Right ventricle myocardium superior (tissue), 1 donor: ENCODE data around the gene SRCAP. TPM values are rescaled to one million over a fixed set of nuclear protein-coding genes. Genes with fewer than 3 reads are reported as not detected.

Source experiments
- ATAC-seq: fragments of 200-7000 bp; cut with Tn5 transposase; one replicate; pipeline ENCODE4 v1.9.1; 2020; ENCODE audit warnings: mild to moderate bottlenecking; ENCODE audit not compliant: poor library complexity
- DNase-seq: peaks from one replicate; pipeline ENCODE4 v3.0.0-alpha.2; 2020
- intact Hi-C: fragments of 100-400 bp; cut with DNase I; formaldehyde crosslinking; loops from one replicate; pipeline ENCODE4 v1.11.2; 2022
- total RNA-seq: library from RNA; stranded (reverse); fragmentation: NEBNext Ultra II Directional; extraction: Animal tissue kit (Norgen Biotek cat#: 25700); gene quantifications from one replicate; pipeline ENCODE4 v1.2.1, GENCODE V29; 2021
- donor health status: DM: no; HTN: yes; CAD: no; lungs with severe emphysema.

SRCAP gene
- total RNA-seq, 1 donor from 2014 or later: 36.7 TPM

DNA sequence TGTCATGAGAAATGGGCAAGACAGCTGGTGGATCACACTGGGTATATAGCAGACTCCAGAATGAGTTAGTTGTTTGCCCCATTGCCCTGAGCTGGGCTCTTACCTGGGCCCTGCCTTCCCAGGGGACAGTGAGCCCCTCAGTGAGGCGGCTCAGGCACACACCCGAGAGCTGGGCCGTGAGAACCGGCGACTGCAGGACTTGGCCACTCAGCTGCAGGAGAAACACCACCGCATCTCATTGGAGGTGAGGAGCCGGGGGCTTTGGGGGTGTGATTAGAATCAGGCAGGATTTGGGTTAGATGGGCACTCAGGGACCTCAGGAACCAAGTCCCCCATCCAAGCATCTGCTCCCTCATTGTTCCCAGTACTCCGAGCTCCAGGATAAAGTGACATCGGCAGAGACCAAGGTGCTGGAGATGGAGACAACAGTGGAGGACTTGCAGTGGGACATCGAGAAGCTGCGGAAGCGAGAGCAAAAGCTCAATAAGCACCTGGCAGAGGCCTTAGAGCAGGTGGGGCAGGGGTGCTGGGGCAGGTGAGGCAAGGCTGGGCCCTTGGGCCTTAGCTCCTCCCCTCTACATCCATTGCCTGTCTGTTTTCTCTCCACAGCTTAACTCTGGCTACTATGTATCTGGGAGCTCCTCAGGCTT, 66.0 kb downstream of the SRCAP start:
- no peak for DNase-seq
- no peak for ATAC-seq
- intact Hi-C loops: no loop called here

DNA sequence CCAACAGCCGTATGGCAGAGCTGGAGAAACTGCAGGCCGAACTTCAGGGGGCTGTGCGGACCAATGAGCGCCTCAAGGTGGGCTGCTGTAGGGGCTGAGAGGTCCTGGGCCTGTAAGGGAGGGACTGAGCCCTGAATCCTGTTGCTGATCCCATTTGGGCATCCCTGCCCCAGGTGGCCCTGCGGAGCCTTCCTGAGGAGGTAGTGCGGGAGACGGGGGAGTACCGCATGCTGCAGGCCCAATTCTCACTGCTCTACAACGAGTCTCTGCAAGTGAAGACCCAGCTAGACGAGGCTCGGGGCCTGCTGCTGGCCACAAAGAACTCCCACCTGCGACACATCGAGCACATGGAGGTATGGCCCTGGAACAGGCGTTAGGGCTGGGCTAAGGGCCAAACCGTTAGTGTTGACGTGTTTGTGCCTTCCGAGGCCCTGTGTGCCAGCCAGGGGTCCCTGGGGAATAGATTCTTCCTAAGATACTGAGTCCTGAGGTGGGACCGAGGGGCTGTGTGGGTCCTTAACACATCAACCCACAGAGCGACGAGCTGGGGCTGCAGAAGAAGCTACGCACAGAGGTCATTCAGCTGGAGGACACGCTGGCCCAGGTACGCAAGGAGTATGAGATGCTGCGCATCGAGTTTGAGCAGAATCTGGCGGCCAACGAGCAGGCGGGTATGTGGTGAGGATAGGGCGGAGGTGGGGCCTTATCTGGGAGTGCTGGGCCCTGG, 67.4 kb downstream of the SRCAP start:
- DNase-seq: no peak
- peak; percentile 0 for ATAC-seq
- intact Hi-C loops: no loop called here

DNA sequence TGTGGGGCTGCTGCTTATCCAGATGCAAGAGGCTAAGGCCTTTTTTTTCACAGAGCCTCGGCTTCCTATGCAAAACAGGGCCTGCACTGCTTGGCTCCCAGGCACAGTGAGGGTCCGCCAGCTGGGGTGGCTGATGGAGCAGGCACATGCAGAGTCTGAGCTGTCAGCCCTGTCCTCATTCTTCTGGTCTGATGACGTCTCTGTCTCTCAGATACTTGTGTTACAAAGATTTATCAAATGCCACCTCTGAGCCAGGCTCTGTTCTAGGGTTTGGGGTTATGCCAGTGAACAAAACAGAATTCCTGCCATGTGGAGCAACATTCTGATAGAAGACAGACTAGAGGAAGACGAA, 67.9 kb downstream of the SRCAP start:
- intact Hi-C loops: no loop called here
- peak; percentile 51 for ATAC-seq
- DNase-seq: no peak

DNA sequence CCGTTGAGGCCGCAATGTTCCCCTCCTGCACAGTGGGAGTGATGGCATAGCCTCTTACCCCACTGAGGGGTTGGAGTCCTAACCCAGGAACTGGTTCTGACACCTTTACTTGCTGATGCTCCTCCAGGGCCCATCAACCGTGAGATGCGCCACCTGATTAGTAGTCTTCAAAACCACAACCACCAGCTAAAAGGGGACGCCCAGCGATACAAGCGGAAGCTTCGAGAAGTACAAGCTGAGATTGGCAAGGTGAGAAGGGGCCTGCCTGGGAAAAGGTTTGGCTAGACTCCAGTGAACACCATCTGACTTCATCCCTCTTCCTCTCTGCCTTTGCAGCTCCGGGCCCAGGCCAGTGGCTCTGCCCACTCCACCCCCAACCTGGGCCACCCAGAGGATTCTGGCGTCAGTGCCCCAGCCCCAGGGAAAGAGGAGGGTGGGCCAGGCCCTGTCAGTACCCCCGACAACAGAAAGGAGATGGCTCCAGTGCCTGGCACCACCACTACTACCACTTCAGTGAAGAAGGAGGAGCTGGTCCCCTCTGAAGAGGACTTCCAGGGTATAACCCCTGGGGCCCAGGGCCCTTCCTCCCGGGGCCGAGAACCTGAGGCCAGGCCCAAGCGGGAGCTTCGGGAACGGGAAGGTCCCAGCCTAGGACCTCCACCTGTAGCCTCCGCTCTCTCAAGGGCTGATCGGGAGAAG, 68.9 kb downstream of the SRCAP start:
- DNase-seq (peak; percentile 27), ATAC-seq (no peak)
- intact Hi-C loops: no loop called here

DNA sequence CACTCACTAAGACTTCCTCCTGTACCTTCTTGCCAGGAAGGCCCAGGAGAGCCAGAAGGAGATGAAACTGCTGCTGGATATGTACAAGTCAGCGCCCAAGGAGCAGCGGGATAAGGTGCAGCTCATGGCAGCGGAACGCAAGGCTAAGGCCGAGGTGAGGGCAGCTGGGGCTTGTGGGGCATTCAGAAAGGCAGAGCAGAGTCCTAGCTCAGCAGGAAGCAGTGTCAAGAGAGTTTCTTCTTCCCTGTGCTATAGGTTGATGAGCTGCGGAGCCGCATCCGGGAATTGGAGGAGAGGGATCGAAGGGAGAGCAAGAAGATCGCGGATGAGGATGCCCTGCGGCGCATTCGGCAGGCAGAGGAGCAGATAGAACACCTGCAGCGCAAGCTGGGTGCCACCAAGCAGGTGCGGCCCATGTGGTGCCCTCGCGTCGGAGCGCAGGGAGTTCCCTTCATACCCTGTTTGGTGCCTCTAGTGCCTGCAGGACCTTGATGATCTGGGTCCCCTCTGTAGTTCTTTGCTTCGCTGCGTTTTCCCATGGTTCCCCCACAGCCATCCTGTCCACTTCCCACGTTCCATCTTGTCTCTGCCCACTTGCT, 69.7 kb downstream of the SRCAP start:
- DNase-seq (no peak), ATAC-seq (no peak)
- intact Hi-C loops: no loop called here

DNA sequence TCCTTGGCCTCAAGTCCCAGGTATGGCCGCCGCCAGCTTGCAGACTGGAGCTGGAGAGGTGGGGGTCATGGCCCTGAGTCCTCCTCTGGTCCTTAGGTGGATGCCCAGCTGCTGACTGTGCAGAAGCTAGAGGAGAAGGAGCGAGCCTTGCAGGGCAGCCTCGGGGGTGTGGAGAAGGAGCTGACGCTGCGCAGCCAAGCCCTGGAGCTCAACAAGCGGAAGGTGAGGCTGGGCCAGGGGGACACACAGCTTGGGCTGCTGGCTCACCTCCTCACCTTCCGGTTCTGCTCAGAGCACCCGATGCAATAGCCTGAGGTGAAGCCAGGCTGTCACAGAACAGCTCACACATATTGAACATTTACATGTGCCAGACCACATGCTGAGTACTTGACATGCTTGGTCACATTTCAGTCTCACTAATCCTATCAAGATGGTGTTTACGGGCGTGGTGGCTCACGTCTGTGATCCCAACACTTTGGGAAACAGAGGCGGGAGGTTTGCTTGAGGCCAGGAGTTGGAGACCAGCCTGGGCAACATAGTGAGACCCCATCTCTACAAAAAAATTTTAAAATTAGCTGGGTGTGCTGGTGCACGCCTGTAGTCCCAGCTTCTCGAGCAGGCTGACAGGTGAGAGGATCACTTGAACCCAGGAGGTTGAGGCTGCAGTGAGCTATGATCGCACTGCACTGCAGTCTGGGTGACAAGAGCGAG, 70.6 kb downstream of the SRCAP start:
- no peak for ATAC-seq
- intact Hi-C loops: no loop called here
- peak; percentile 30 for DNase-seq

DNA sequence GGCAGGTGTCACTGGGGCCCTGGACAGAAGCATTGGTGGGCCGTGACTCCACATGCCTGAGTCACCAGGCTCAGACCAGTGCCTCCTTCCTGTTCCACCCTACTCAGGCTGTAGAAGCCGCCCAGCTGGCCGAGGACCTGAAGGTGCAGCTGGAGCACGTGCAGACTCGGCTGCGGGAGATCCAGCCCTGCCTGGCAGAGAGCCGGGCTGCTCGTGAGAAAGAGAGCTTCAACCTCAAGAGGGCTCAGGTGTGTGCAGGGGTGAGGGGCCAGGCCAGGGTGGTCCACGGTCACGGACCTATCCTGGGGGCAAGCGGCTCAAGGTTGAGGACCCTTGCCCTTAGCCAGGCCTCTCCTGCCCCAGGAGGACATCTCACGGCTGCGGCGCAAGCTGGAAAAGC, 72.8 kb downstream of the SRCAP start:
- ATAC-seq (no peak), DNase-seq (no peak)
- intact Hi-C loops: no loop called here

DNA sequence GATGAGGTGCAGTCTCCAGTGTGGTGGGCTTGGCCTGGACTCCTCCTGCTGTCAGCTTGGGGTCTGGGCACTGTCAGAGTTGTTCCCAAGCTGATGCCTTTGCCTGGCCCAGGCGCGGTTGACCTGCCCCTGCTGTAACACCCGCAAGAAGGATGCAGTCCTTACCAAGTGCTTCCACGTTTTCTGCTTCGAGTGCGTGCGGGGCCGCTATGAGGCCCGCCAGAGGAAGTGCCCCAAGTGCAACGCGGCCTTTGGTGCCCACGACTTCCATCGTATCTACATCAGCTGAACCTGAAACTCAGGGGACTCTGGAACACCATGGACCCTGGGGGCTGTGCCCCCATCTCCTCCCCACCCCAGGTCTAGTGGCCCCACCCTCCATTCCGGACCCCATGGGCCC, 74.9 kb downstream of the SRCAP start:
- ATAC-seq (no peak), DNase-seq (no peak)
- intact Hi-C loops: no loop called here

DNA sequence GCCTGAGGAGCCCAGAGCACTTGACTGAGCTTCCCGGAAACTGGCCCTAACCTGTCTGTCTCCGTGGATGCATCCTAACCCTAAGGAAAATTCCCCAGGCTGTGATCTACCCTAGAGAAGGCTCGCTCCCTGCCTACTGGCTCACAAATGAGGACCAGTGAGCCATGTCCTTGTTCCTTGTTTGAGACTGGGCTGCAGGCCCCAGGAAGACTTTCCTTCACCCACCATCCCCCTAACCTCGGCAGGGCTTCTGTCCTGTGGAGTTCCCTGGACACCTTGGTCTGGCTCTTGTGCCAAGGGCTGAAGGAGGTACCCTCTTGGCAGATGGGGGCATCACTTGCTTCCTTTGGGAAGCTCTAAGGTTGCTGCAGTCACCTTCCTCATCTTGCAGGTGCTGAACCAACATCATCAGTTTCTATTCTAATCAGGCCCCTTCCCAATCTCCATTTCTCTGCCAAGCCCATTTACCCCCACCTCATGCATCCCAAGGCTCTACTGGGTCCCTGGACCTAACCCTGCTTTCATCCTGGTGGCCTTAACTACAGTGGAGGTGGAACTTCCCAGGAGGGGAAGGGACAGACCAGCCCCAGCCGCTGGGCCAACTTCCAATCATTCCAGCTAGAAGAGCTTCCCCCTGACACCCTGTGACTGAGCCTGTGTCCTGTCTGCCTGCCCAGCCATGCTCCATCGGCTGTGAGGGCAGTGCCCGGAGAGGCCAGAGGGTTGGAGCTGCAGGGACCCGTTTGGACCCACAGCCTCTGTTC, 75.6 kb downstream of the SRCAP start:
- DNase-seq: no peak
- intact Hi-C loops: no loop called here
- ATAC-seq: peak; percentile 26

DNA sequence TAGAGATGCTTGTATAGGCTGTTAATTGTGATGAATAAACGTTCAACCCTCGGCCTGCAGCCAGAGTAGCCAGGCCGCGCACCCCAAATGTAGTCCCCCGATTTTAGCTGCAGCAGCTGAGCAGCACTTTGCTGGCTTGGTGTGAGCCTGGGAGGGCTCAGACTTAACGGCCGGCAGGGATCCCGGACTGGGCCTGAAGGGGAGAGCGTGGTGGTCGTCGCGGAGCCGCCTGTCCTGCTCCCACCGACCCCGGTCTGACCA, 76.1 kb downstream of the SRCAP start:
- ATAC-seq (no peak), DNase-seq (no peak)
- intact Hi-C loops: no loop called here

DNA sequence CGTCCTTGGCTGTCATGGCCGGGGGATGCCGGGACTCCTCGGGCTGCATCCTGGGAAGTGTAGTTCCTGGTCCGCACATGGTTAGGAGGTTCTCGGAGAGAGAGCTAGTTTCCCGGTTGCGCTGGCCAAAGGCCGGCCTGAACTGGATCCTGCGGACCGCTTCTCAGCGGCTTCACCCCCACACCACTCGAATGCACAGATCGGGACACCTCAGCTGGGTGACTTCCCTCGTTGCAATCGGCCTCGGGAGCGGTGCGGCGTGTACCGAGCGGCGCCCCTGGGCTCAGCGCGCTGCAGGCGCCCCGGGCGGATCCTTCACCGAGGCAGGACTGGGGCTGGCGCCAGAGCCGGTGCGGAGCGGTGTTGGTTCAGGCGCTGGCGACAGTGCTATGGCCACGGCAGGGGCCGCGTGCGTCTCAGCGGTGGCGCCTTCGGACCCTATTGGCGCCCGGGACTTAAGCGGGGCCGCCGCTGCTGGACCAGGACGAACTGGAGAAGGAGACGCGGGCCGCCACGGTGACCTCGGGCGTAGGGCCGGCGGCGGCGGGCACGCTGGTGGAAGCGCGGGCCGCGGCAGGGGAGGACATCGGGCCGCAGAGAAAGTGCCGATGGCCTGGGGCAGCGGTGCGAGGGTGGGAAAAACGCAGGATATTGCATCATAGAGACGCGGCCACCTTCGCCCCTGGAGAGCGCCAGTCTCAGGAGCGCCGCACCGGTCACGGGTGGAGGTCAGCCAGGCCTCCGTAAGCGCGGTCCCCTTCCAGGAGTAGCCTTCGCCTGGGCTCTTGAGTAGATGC, 76.6 kb downstream of the SRCAP start:
- peak; percentile 86 for ATAC-seq
- DNase-seq: peak; percentile 91
- intact Hi-C loops: no loop called here

DNA sequence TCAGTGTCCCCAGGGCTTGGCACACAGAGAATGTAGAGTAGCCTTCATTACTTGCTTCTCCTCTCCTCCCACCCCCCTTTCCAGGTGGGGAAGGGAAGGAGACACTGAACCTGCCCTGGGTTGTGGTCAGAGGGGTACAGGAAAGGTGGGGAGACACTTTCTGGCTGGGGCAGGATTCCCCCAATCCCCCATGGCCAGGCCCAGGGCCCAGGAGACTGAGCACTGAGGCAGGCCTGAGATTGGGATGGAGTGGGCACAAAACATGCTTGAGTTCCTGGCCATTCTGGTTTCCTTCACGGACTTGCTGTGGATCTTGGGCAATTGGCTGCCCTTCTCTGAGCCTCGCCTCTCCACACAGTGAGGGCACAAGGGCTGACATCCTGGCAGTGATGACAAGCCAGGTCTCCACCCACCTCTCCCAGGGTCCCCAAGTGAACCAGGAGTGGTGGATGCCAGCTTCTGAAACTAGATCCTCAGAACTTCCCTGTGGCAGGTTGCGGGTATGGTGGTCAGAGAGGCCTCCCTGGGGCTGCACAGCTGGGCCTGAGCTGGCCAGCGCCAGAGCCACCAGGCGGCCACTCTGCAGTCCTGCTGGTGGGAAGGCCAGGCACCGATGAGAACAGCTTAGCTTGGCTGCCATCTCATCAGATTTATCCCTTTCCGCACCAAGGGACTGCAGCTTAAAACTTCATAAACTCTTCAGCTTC, 78.8 kb downstream of the SRCAP start:
- intact Hi-C loops: no loop called here
- DNase-seq (no peak), ATAC-seq (no peak)

DNA sequence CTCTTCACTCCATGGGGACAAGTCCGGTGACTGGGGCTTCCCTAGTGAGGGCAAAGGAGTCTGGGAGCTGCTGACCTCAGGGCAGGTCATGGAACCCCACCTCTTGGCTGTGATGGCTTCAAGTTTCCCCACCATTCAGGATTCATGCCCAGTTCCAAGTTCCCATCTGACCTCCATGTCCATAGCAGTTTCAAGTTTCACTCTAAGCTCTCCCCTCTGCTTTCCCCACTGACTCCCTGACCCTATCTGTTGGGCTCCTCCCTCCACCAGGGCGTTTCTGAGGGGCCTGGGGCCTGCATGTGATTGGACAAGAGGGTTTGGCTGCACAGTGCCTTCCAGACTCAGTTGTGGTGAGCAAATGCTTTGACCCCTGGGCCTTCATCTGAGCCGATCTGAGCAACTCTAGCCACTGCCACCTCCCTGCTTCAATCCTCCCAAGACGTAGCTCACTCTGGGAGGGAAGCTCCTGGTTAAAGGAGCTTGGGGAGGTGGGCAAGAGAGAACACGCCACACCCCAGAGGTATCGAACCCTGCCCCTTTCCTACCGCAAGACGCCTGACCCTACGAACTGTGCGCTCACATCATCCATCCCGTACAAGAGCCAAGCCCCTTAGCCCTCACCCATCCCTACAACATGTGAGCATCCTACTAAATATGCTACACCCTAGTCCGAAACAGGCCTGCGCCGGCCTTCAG, 79.7 kb downstream of the SRCAP start:
- ATAC-seq (no peak), DNase-seq (no peak)
- intact Hi-C loops: no loop called here

DNA sequence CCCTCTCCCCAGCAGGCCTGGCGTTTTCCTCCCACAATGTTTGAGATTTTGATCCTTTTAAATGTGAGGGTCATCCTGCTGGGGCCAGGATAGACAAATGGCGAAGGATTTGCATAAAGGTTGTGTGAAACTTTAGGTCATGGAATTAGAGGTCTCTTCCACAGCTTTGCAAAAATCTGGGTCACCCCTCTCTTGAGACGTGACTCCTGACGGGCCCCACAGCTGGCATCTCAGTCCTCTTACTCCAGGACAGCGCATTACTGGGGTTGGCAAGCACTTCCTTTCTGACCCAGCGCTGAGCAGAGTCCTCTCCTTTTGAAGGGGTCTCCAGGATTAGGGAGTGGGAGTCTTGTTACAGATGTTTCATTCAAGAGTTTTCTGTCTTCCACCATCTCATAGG, 80.6 kb downstream of the SRCAP start:
- no peak for DNase-seq
- ATAC-seq: no peak
- intact Hi-C loops: no loop called here

DNA sequence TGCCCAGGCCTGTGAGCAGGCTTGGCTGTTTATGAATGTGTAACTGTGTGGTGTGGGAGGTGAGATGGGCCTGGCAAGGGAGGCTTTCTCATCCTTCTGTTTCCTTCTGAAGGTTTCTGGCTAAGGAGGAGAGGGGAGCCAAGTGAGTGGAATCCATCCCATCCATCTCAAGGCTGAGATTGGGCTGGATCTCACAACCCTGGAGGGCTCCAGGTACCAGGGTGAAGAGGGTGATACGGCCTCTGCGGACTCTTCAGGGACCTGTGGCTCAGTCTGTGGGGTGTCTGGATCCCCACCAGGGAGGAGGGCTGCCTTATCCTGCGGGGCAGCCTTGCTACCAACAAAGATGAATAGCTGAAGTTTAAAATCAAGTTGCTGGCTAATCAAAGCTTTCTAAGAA, 81.0 kb downstream of the SRCAP start:
- DNase-seq: no peak
- intact Hi-C loops: no loop called here
- ATAC-seq: no peak

DNA sequence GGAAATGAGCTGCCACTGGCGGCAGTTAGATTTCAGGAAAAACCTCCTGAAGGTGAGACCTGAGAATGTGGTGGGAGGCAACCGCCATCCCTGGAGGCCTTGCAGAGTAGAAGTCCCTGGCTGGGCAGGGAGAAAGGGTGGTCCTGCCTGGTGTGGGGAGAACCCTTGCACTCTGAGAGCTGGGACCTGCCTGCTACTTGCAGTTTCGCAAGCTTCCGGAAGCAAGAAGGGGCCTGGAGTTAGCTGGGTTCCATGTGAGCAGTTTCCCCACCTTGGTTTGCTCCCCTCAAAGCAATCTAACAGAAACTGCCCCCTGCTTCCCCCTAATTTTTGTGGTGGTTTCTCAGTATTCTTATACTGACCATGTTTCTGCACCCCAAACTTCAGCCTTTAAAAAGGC, 81.6 kb downstream of the SRCAP start:
- intact Hi-C loops: no loop called here
- ATAC-seq (no peak), DNase-seq (no peak)
